ENCODE results near the gene MITF.

MITF gene

DNA sequence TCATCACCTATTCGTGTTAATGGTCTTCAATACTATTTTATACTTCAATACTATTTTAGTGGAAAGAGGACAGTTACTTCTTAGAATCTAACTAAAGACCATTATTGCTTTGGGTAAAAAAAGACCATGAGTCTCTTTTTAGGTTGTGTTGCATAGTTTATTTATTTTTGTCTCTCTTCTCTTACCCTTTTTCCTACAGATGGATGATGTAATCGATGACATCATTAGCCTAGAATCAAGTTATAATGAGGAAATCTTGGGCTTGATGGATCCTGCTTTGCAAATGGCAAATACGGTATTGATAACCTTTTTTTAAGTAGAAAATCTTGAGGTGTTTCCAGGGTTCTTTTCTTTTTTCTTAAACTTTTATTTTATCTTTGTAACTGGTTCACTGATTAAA, 201.8 kb downstream of the MITF start:
- Histone ChIP-seq H3K79me2 (ENCODE audit: low read length) (no peaks in the 10 kb centered on the region), H3K27me3 (ENCODE audit: low read depth, low read length) (0 out of 2 replicates have a peak, but pooled peaks cover 3% of the 10 kb centered on the region), H3K9ac (ENCODE audit: low read length) (no peak overlapping the region), H3K4me2 (ENCODE audit: low read length) (no peak overlapping the region), H3K9me3 (ENCODE audit: insufficient read depth, low read length) (no peaks in the 10 kb centered on the region), H3K36me3 (replicated peaks; ENCODE audit: low read depth, low read length) (no peaks in the 10 kb centered on the region), H3K27ac (ENCODE audit: low read length) (no peak overlapping the region), H3K4me3 (ENCODE audit: low read length) (no peak overlapping the region), H2AFZ (ENCODE audit: low read depth, low read length) (no peak overlapping the region), H3K4me1 (ENCODE audit: low read length) (no peaks in the 10 kb centered on the region), H4K20me1 (ENCODE audit: insufficient read depth, low read length) (no peaks in the 10 kb centered on the region)
- no peak for TF ChIP-seq EZH2phosphoT487 (IDR thresholded peaks at IDR 0.05; ENCODE audit: low read depth)
- TF ChIP-seq CTCF (IDR thresholded peaks at IDR 0.05; ENCODE audit: low read depth, low read length) = no peak

DNA sequence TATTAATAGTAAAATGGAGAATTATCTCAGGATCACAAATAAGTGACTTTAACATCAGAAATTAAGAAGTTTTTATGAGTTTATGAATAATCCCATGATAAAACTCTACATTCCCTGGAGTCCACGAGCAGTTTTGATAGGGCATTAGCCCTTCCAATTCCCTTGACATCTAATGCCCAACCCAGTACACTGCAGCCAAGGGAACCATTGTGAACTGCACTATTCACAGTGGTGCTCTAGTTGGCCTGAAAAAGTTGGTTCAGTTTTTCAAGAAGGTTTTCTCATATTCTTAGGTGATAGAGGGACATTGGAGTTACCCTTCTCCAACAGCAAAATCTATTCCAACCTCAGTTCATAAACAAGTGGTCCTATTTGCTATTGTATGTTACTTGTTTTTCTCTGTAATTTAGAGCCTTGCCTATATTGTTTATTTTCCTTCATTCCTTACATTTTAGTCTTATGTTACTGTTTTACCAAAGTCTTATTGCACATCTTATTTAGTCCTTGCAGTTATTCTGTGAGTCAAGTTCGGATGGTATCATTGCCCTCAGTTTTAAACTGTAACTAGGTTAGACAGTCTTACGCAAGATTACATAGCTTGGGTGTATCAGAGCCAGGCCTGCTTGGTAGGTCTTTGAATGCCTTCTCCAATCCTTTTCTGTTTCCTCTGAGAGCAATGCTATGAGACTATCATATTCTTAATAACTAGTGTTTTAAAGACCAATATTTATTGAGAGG, 202.3 kb downstream of the MITF start:
- TF ChIP-seq EZH2phosphoT487 (IDR thresholded peaks at IDR 0.05; ENCODE audit: low read depth) (no peak), CTCF (IDR thresholded peaks at IDR 0.05; ENCODE audit: low read depth, low read length) (no peak)
- Histone ChIP-seq H3K4me3 (ENCODE audit: low read length) (no peak overlapping the region), H3K27ac (ENCODE audit: low read length) (no peak overlapping the region), H3K4me1 (ENCODE audit: low read length) (no peaks in the 10 kb centered on the region), H3K9ac (ENCODE audit: low read length) (no peak overlapping the region), H3K79me2 (ENCODE audit: low read length) (no peaks in the 10 kb centered on the region), H3K36me3 (replicated peaks; ENCODE audit: low read depth, low read length) (no peaks in the 10 kb centered on the region), H4K20me1 (ENCODE audit: insufficient read depth, low read length) (no peaks in the 10 kb centered on the region), H3K27me3 (ENCODE audit: low read depth, low read length) (0 out of 2 replicates have a peak, but pooled peaks cover 3% of the 10 kb centered on the region), H3K9me3 (ENCODE audit: insufficient read depth, low read length) (no peaks in the 10 kb centered on the region), H2AFZ (ENCODE audit: low read depth, low read length) (no peak overlapping the region), H3K4me2 (ENCODE audit: low read length) (no peak overlapping the region)

- no peak overlapping the region for H3K27ac ChIP-seq (ENCODE audit: low read length)
- no peaks in the 10 kb centered on the region for H3K9me3 ChIP-seq (ENCODE audit: insufficient read depth, low read length)
- no peak overlapping the region for H3K4me3 ChIP-seq (ENCODE audit: low read length)
- H4K20me1 ChIP-seq (ENCODE audit: insufficient read depth, low read length) = no peaks in the 10 kb centered on the region
- H3K4me2 ChIP-seq (ENCODE audit: low read length) = no peak overlapping the region
- H3K79me2 ChIP-seq (ENCODE audit: low read length) = no peaks in the 10 kb centered on the region
- no peak overlapping the region for H3K9ac ChIP-seq (ENCODE audit: low read length)
- no peaks in the 10 kb centered on the region for H3K36me3 ChIP-seq (replicated peaks; ENCODE audit: low read depth, low read length)
- H3K4me1 ChIP-seq (ENCODE audit: low read length) = no peaks in the 10 kb centered on the region
- H3K27me3 ChIP-seq (ENCODE audit: low read depth, low read length) = no peaks in the 10 kb centered on the region
- H2AFZ ChIP-seq (ENCODE audit: low read depth, low read length) = no peak overlapping the region
- no peak for TF ChIP-seq EZH2phosphoT487 (IDR thresholded peaks at IDR 0.05; ENCODE audit: low read depth)
- TF ChIP-seq CTCF (IDR thresholded peaks at IDR 0.05; ENCODE audit: low read depth, low read length) = no peak
Observed at GRCh38 chr3:69944931-69945493, 205.7 kb downstream of the MITF start.

- Histone ChIP-seq H4K20me1 (ENCODE audit: insufficient read depth, low read length) (no peaks in the 10 kb centered on the region), H3K27me3 (ENCODE audit: low read depth, low read length) (peaks cover 15% of the 10 kb centered on the region; the same call in 1 of the 2 replicates), H3K4me3 (ENCODE audit: low read length) (no peak overlapping the region), H3K36me3 (replicated peaks; ENCODE audit: low read depth, low read length) (no peaks in the 10 kb centered on the region), H3K4me1 (ENCODE audit: low read length) (no peaks in the 10 kb centered on the region), H3K4me2 (ENCODE audit: low read length) (no peak overlapping the region), H3K9ac (ENCODE audit: low read length) (no peak overlapping the region), H3K79me2 (ENCODE audit: low read length) (no peaks in the 10 kb centered on the region), H3K27ac (ENCODE audit: low read length) (no peak overlapping the region), H3K9me3 (ENCODE audit: insufficient read depth, low read length) (no peaks in the 10 kb centered on the region), H2AFZ (ENCODE audit: low read depth, low read length) (no peak overlapping the region)
- TF ChIP-seq CTCF (IDR thresholded peaks at IDR 0.05; ENCODE audit: low read depth, low read length) (peak; percentile 67), EZH2phosphoT487 (IDR thresholded peaks at IDR 0.05; ENCODE audit: low read depth) (no peak)
Observed at GRCh38 chr3:69948246-69948862, 209.1 kb downstream of the MITF start.
